ENCODE data around the gene NEDD4L.

The NEDD4L gene

GRCh38 chr18:58409802-58410445 is 365.9 kb downstream of the NEDD4L start:
- no peak for TF ChIP-seq CTCF (IDR thresholded peaks at IDR 0.05)
- Mint-ChIP-seq H3K27me3 (ENCODE audit: low read depth, poor library complexity) (peaks cover 5% of the 10 kb centered on the region), H3K36me3 (ENCODE audit: low read depth) (no peaks in the 10 kb centered on the region), H3K27ac (no peak overlapping the region), H3K4me1 (no peaks in the 10 kb centered on the region), H3K4me3 (no peak overlapping the region), H3K9me3 (no peaks in the 10 kb centered on the region)
- DNase-seq = no peak

DNA sequence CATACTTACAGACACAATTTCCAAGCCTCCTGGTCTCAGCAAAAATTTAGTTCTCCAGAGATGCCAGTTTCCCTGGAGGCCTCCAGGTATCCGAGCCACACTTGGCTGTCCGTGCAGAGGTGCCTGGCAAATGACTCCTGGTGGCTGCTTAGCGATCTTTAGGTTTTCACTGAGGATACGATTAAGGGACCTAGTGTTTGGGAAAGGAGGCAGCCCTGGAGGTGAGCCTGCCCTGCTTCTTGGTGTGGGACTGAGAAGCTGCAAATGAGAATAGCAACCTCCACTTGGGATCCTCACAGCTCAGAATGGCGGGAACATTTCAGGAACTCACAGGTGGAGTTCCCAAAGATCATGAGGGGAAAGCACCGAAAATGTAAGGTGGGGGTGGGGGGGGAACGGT is 367.3 kb downstream of the NEDD4L start:
- DNase-seq = no peak
- Mint-ChIP-seq H3K4me3 (no peak overlapping the region), H3K36me3 (ENCODE audit: low read depth) (no peaks in the 10 kb centered on the region), H3K27ac (peak overlapping the region; percentile 52), H3K4me1 (no peaks in the 10 kb centered on the region), H3K9me3 (no peaks in the 10 kb centered on the region), H3K27me3 (ENCODE audit: low read depth, poor library complexity) (peaks cover 7% of the 10 kb centered on the region)
- no peak for TF ChIP-seq CTCF (IDR thresholded peaks at IDR 0.05)

DNA sequence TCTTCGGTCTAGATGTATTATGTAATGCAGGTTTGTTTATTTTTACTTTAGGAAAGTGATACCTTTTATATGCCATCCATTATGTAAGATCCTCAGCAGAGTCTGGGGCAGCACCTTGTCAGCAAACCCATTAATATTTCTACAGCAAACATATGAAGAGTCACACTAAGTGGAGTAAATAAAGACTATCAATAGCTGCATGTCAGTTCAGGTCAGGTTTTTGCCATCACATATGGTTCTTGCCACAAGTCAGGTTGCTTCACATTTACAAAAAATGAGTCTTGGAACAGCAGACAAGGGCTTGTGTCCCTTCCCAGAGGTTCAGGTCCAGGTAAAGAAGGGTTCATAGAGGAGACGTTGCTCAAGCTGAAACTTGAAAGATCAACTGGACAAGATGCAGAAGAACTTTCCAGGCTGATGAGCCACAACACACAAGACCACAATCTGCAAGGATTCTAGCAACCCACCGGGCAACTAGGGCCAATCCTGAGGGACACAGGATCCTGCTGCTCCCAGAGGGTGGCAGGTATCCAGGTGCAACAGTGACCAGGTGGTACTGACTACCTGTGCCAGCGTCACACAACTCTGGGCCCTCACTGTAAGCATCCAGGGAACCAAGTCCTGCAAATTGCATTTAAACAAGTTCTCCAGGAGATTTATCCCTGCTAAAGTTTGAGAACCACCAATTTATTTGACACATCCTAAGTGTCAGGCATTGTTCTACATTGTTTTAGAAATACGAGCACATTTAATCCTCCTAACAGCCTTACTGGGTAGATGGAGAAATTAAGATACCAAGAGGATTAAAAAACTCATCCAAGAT is 369.0 kb downstream of the NEDD4L start:
- Mint-ChIP-seq H3K4me1 (no peaks in the 10 kb centered on the region), H3K4me3 (no peak overlapping the region), H3K9me3 (no peaks in the 10 kb centered on the region), H3K27ac (no peak overlapping the region), H3K27me3 (ENCODE audit: low read depth, poor library complexity) (peaks cover 9% of the 10 kb centered on the region), H3K36me3 (ENCODE audit: low read depth) (no peaks in the 10 kb centered on the region)
- no peak for TF ChIP-seq CTCF (IDR thresholded peaks at IDR 0.05)
- no peak for DNase-seq

DNA sequence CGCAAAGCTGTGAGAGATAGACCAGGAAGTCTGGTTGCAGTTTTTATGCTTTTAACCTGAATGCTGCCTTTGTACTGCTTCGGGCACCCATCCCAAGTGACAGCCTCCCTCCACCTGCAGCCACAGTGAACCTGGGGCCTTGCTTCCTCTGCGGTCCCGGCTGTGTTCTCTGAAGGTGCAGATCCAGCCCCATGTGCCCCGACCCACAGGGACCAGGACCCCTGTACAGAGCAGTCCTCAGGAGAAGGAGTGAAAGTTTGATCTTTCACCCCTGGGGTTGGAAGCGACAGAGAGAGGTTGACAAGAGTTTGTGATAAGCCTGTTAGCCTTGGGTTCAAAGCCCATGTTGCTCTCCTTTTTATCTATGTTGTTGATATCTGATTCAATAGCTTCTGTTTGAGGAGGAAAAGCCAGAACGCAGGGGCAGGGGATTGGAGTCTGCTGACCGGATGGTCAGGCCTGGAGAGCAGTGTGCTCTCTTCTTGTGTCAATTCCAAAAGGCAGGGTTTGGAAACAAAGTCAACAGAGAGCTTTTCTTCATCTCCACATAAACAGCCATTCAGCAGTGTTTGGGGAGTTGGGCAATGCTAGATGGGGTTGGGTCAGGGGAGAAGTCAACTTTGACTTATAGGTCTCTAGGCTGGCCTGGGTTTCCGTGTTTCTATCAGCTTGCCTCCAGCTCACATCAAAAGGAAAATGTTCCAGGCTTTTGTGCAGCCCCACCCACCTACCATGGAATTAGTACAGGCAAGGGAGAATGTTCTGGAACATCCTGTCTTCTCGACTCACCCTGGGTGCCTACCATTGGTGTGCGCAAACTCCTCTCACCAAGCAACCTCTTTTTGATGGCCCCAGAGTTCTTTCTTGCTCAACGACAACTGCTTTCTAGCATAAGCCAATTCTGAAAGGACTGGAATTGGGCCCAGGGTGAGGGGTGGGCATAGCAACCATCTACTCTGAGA is 369.9 kb downstream of the NEDD4L start:
- Mint-ChIP-seq H3K4me1 (no peaks in the 10 kb centered on the region), H3K27me3 (ENCODE audit: low read depth, poor library complexity) (peaks cover 14% of the 10 kb centered on the region), H3K9me3 (no peaks in the 10 kb centered on the region), H3K27ac (no peak overlapping the region), H3K36me3 (ENCODE audit: low read depth) (no peaks in the 10 kb centered on the region), H3K4me3 (no peak overlapping the region)
- no peak for TF ChIP-seq CTCF (IDR thresholded peaks at IDR 0.05)
- no peak for DNase-seq

GRCh38 chr18:58416014-58416703 is 372.1 kb downstream of the NEDD4L start:
- DNase-seq = no peak
- no peak for TF ChIP-seq CTCF (IDR thresholded peaks at IDR 0.05)
- no peaks in the 10 kb centered on the region for H3K36me3 Mint-ChIP-seq (ENCODE audit: low read depth)
- H3K27ac Mint-ChIP-seq = no peak overlapping the region
- no peak overlapping the region for H3K4me3 Mint-ChIP-seq
- H3K4me1 Mint-ChIP-seq = no peaks in the 10 kb centered on the region
- H3K9me3 Mint-ChIP-seq = peaks cover 6% of the 10 kb centered on the region
- H3K27me3 Mint-ChIP-seq (ENCODE audit: low read depth, poor library complexity) = peaks cover 20% of the 10 kb centered on the region

Data from nephron progenitor cell (in vitro differentiated cells).